ENCODE results near the gene RFC3.

DNA sequence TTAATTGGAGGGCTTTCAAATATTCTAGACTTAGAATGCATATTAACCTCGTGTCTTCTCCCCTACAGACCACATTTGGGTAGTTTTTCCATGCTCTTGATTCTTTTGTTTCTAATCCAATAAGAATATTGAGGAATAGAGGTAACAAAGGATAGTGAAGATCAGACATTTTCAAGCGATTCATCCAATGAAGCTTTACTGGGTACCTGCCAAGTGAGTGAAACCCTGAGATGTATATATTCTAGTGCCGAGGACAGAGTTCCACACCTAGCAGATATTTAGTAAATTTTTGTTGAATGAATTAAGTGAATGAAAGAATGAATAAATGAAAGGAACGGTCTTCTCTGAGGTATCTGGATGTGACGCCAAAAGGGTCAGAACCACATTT lies 442 bp upstream of the RFC3 start:
- no peak for TF ChIP-seq EZH2phosphoT487 (IDR thresholded peaks at IDR 0.05; ENCODE audit: low read depth, severe bottlenecking, unreplicated experiment)
- TF ChIP-seq CTCF (IDR thresholded peaks at IDR 0.05; ENCODE audit: poor library complexity), result no peak
